HG03354 (cell line): ENCODE data around the gene MBD3L1.

Experiments
- ATAC-seq: cut with Tn5 transposase; IDR thresholded peaks from one replicate; pipeline ENCODE4 v1.9.1; 2021; ENCODE audit warnings: mild to moderate bottlenecking; ENCODE audit not compliant: unreplicated experiment, poor library complexity, severe bottlenecking

MBD3L1 gene

GRCh38 chr19:8877854-8878705 lies 45.9 kb downstream of the MBD3L1 start:
- no peak for ATAC-seq

GRCh38 chr19:8880868-8881488 lies 48.8 kb downstream of the MBD3L1 start:
- no peak for ATAC-seq

GRCh38 chr19:8881512-8881911 lies 49.3 kb downstream of the MBD3L1 start:
- ATAC-seq = no peak

GRCh38 chr19:8884416-8884815 lies 52.2 kb downstream of the MBD3L1 start:
- ATAC-seq = no peak

- ATAC-seq = no peak
These were observed 55.2 kb downstream of the MBD3L1 start for GRCh38 chr19:8887364-8887763.

GRCh38 chr19:8890260-8890659 lies 58.1 kb downstream of the MBD3L1 start:
- ATAC-seq = no peak
